Right ventricle myocardium superior (tissue), 1 donor: ENCODE results near the gene CHSY1. TPM values are rescaled to one million over a fixed set of nuclear protein-coding genes. Genes with fewer than 3 reads are reported as not detected.

Source experiments
- ATAC-seq: fragments of 200-7000 bp; cut with Tn5 transposase; one replicate; pipeline ENCODE4 v1.9.1; 2020; ENCODE audit warnings: mild to moderate bottlenecking; ENCODE audit not compliant: poor library complexity
- DNase-seq: peaks from one replicate; pipeline ENCODE4 v3.0.0-alpha.2; 2020
- intact Hi-C: fragments of 100-400 bp; cut with DNase I; formaldehyde crosslinking; loops from one replicate; pipeline ENCODE4 v1.11.2; 2022
- total RNA-seq: library from RNA; stranded (reverse); fragmentation: NEBNext Ultra II Directional; extraction: Animal tissue kit (Norgen Biotek cat#: 25700); gene quantifications from one replicate; pipeline ENCODE4 v1.2.1, GENCODE V29; 2021
- donor health status: DM: no; HTN: yes; CAD: no; lungs with severe emphysema.

The CHSY1 gene
- total RNA-seq, 1 donor from 2014 or later: 12.7 TPM

GRCh38 chr15:101183226-101183930 is 68.5 kb downstream of the CHSY1 start:
- ATAC-seq (no peak), DNase-seq (no peak)
- intact Hi-C loops: no loop called here

GRCh38 chr15:101182215-101182614 is 69.6 kb downstream of the CHSY1 start:
- intact Hi-C loops: no loop called here
- DNase-seq (no peak), ATAC-seq (no peak)

DNA sequence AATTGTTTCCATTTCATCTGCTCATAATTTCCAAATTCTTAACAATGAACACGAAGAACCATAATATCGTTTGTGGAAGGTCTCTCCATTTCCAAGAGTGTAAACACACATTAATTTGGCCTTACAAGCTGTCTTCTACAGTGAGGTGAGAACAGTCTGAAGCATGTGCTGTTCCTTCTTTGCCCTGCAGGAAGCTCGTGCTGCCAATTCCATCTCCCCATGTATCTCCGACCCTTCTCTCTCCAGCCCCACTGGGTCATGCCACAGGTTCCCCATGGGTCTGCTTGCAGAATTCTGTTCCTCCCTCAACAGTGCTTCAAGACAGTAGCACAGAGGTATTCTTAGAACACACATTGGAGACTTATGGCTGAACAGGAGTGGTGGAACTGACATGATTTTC is 70.5 kb downstream of the CHSY1 start:
- no peak for DNase-seq
- intact Hi-C loops: no loop called here
- ATAC-seq: no peak

DNA sequence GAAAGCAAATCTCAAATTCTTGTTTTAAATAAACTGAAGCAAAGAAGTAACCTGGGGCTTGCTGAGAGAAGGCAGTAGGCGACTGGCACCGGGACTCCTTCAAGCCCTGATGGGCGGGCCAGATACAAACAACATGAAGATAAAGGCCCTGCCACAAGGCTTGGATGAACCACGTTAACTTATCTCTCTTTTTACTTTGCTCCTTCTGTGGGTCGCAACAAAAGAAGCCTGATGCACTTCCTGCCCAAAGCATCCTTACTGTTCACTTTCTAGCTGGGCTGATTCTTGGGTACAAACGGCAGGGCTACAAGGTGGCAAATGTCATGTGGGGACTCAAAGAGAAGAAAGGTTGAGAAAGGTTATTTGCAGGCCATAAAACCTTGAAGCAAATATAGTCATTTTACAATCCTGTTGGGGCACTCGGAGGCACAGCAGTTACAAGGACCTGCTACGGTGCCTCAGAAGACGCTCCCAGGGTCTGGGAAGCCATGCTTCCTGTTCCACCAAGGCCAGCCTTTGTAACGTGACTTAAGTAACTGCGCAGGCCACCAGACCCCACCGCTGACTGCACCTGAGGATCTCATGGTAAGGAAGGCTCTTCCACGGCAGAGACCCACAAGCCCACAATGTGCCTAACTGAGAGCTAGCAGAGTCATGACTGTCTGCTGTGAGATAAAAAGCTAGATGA is 71.1 kb downstream of the CHSY1 start:
- no peak for ATAC-seq
- DNase-seq: no peak
- intact Hi-C loops: no loop called here

- intact Hi-C loops: loop anchor here (10.0 kb wide), 1 partner anchor 65 kb away; no protein-coding TSS in a partner anchor
- no peak for ATAC-seq
- no peak for DNase-seq
Measured at GRCh38 chr15:101179341-101180153, 72.3 kb downstream of the CHSY1 start.

DNA sequence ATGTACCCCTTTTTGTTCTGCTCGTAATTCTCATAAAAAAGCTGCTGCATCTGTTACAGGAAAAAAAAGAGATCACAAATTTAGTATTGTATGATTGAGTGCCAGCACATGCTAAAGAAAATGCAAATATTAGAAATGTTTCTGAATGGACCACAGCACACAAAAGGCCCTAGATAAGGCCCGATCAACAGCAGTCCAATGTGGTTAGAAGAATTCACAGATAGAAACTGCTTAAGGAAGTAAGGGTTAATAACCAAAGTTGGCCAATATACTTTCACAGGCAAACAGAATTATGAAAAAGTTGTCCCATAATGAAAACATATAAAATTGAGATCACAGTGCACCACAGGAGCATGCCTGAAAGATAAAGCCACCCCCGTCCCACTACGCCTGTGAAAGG is 72.9 kb downstream of the CHSY1 start:
- intact Hi-C loops: loop anchor here (10.0 kb wide), 1 partner anchor 66 kb away; no protein-coding TSS in a partner anchor
- DNase-seq (no peak), ATAC-seq (no peak)

- no peak for DNase-seq
- ATAC-seq: no peak
Measured at GRCh38 chr15:101178479-101178878, 73.4 kb downstream of the CHSY1 start.

GRCh38 chr15:101177866-101178265 is 74.0 kb downstream of the CHSY1 start:
- no peak for DNase-seq
- ATAC-seq: no peak
- intact Hi-C loops: loop anchor here (10.0 kb wide), 1 partner anchor 67 kb away; no protein-coding TSS in a partner anchor

More at GRCh38 chr15:101178479-101178878, 73.4 kb downstream of the CHSY1 start:
- intact Hi-C loops: loop anchor here (10.0 kb wide), 1 partner anchor 66 kb away; no protein-coding TSS in a partner anchor

DNA sequence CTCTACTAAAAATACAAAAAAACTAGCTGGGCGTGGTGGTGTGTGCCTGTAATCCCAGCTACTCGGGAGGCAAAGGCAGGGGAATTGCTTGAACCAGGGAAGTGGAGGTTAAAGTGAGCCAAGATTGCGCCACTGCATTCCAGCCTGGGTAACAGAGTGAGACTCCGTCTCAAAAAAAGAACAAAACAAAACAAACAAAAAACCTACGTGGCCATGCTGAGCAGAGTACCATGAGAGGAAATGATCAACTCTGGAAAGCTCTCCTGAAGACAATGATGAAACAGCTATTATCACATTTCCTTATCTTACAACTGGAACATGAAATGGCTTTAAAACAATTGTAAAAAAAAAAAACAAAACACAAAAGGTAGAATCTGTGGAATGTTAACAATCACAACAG is 75.2 kb downstream of the CHSY1 start:
- peak; percentile 24 for ATAC-seq
- no peak for DNase-seq
- intact Hi-C loops: loop anchor here (10.0 kb wide), 1 partner anchor 68 kb away; no protein-coding TSS in a partner anchor

GRCh38 chr15:101175401-101175800 is 76.4 kb downstream of the CHSY1 start:
- ATAC-seq (peak; percentile 42), DNase-seq (peak; percentile 62)
- intact Hi-C loops: loop anchor here (10.0 kb wide), 1 partner anchor 69 kb away; no protein-coding TSS in a partner anchor

- intact Hi-C loops: loop anchor here (10.0 kb wide), 1 partner anchor 70 kb away; no protein-coding TSS in a partner anchor
- DNase-seq: no peak
- peak; percentile 10 for ATAC-seq
Measured at GRCh38 chr15:101174152-101174920, 77.5 kb downstream of the CHSY1 start.

DNA sequence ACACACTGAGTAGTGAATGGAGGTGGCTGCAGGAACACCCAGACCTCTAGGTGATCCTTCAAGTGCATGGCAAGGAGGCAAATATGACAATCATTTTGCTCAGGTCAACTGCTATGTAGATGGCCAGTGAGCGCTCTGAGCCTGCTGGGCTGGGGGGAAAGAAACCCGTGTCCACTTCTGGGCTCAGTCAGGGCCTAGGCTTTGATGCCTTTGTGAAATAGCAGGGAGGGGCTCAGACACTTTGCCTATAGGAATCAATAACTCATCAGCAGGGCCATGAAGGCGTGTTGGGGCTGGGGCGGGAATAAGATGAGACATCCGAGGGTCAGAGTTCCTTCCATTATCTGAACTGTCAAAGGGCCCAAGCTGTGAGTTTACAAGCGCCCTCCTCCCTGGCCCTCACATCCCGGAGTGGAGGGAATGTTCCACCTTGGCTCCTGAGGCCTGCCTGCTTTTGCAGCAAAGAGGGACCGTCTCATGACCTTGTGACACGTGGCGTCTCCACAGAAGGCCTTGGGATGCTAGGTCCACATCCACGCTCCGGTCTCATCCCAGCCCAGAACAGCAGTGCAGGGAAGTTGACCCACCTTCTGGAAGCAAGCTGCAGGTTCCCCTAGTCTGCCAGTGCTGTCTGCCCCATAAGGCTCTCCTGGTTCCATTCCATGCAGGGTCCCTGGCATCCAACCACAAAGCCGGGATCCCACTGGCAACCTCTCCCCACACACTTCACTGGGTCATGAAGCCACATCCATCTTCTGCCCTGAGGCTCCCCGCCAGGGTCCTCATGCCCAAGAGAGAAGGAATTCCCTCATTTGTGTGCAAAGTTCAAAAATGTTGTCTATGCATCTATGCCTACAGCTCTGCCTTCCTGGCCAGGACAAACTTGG is 78.4 kb downstream of the CHSY1 start:
- intact Hi-C loops: loop anchor here (10.0 kb wide), 1 partner anchor 71 kb away; no protein-coding TSS in a partner anchor
- DNase-seq: no peak
- ATAC-seq: no peak

GRCh38 chr15:101172501-101173071 is 79.3 kb downstream of the CHSY1 start:
- intact Hi-C loops: loop anchor here (10.0 kb wide), 1 partner anchor 72 kb away; no protein-coding TSS in a partner anchor
- ATAC-seq (no peak), DNase-seq (no peak)

DNA sequence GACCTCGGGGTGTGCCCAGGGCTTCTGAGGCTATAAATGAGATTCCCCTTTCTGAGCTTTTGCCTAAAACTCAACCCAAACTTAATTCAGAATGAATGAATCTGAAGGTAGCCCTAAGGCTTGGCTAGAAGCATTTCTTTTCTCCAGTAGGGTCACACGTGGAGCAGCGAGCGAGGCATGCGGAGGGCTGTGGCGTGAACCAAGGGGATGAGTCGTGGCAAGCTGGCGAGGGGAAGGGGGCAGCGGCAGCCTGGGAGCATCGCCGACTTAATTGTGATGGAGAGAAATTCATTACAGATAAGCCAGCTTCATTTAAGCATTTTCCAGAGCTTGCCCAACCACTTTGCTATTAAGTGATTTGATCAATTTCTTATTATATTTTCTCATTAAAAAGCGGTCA is 79.9 kb downstream of the CHSY1 start:
- no peak for DNase-seq
- intact Hi-C loops: loop anchor here (10.0 kb wide), 1 partner anchor 73 kb away; no protein-coding TSS in a partner anchor

DNA sequence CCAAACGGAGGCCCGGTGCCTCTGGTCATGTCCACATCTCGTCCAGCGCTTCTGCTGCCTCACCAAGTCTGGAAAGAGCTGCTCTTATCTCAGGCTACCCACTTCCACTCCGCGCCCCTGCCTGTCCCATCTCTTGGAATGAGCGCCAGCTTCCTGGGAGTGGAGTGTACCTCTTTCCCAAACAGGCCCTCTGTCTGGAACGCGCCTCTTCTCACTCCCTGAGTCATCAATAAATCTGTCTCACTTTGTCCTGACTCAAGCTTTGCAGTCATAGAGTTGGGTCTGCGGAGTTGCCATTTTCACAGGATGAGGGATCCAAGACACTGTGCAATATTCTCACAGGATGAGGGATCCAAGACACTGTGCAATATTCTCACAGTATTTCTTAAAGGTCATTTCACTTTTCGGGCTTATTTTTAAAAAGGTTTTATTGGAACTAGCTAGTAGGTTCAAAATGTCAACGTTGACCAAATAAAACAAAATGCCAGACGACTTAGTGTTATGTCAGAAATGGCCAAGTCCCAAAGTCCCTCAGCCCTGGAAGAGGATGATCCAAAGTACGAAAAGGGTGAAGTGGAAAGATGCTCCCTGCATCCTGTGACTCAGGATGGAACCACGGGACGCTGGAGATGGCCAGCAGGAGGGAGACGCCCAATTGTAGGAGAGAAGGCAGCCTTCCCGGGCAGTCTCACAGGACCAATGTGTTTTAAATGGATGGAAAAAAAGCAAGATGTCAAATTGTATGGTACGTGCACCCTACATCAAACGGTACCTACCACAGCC is 81.1 kb downstream of the CHSY1 start:
- ATAC-seq: no peak

More for the DNA sequence above, 79.9 kb downstream of the CHSY1 start:
- ATAC-seq: no peak

DNA sequence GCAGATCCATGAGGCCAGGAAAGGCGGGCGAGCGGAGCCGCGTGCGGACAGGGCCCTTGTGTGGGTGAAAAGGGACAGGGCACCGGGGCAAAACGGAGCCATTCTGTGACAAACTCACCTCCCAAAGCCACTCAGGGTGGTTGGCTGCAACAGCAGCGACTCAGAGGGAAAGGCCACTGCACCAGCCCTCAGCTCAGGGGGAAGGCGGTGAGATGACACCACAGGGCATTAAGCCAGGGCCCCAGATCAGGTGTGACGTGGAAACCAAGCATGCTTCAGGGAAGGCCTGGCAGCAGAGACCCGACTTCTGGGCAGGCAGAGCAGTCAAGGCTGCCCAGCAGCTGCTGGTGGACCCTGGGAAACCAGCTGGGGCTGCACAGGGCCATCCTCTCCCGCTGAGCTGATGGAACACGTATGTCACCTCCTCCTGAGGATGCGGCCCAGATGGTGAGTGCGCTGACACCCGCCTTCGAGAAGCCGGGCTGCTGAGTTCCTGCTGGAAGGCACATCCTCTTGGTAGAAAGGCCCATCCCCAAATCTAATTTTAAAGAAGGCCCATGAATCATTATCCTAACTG is 82.3 kb downstream of the CHSY1 start:
- ATAC-seq (no peak), DNase-seq (no peak)
- intact Hi-C loops: loop anchor here (10.0 kb wide), 1 partner anchor 75 kb away; no protein-coding TSS in a partner anchor

More for the DNA sequence above, 81.1 kb downstream of the CHSY1 start:
- intact Hi-C loops: loop anchor here (10.0 kb wide), 1 partner anchor 74 kb away; no protein-coding TSS in a partner anchor
- DNase-seq: no peak
